Progenitor cell of endocrine pancreas (in vitro differentiated cells): Measurements from ENCODE around the gene ZNF579. TPM values are rescaled to one million over a fixed set of nuclear protein-coding genes. Genes with fewer than 3 reads are reported as not detected.

Experiments
- DNase-seq: peaks from one replicate; pipeline ENCODE4 v3.0.0; 2021; ENCODE audit warnings: low spot score; ENCODE audit not compliant: unreplicated experiment
- H3K27ac Mint-ChIP-seq: 2 replicates; pipeline ENCODE4 v1.8.0; 2021; ENCODE audit warnings: mild to moderate bottlenecking, moderate library complexity, mixed read lengths
- H3K27me3 Mint-ChIP-seq: 2 replicates; pipeline ENCODE4 v1.8.0; 2021; ENCODE audit warnings: mixed read lengths
- H3K36me3 Mint-ChIP-seq: 2 replicates; pipeline ENCODE4 v1.8.0; 2022; ENCODE audit warnings: mixed read lengths; ENCODE audit not compliant: insufficient read depth
- H3K4me1 Mint-ChIP-seq: 2 replicates; pipeline ENCODE4 v1.8.0; 2021; ENCODE audit warnings: low read depth, mixed read lengths
- H3K4me3 Mint-ChIP-seq: 2 replicates; pipeline ENCODE4 v1.8.0; 2021; ENCODE audit warnings: low read depth, mild to moderate bottlenecking, moderate library complexity, mixed read lengths
- H3K9me3 Mint-ChIP-seq: 2 replicates; pipeline ENCODE4 v1.8.0; 2021; ENCODE audit warnings: low read depth, mixed read lengths
- CTCF ChIP-seq: fragments of 200-600 bp; sonication (generic); IDR thresholded peaks from one replicate; pipeline ENCODE4 v1.5.0; 2021; ENCODE audit warnings: antibody characterized with exemption, mild to moderate bottlenecking; ENCODE audit not compliant: unreplicated experiment
- total RNA-seq: library from RNA; stranded (reverse); gene quantifications from 2 replicates; pipeline ENCODE4 v1.2.1, GENCODE V29; 2021

The ZNF579 gene
- total RNA-seq, 1 donor from 2014 or later: 29.1 TPM

GRCh38 chr19:55605207-55605636 is 24.6 kb upstream of the ZNF579 start:
- H3K4me3 Mint-ChIP-seq: peak overlapping the region; percentile 80
- H3K27ac Mint-ChIP-seq: peak overlapping the region; percentile 96
- no peak for TF ChIP-seq CTCF
- H3K4me1 Mint-ChIP-seq: peaks cover 21% of the 10 kb centered on the region
- no peaks in the 10 kb centered on the region for H3K9me3 Mint-ChIP-seq
- DNase-seq: peak; percentile 97
- no peaks in the 10 kb centered on the region for H3K27me3 Mint-ChIP-seq
- peaks cover 7% of the 10 kb centered on the region for H3K36me3 Mint-ChIP-seq

GRCh38 chr19:55603581-55604292 is 23.1 kb upstream of the ZNF579 start:
- Mint-ChIP-seq H3K4me3 (peak overlapping the region; percentile 80), H3K4me1 (peaks cover 23% of the 10 kb centered on the region), H3K27ac (no peak overlapping the region), H3K27me3 (no peaks in the 10 kb centered on the region), H3K9me3 (peaks cover 2% of the 10 kb centered on the region), H3K36me3 (peaks cover 5% of the 10 kb centered on the region)
- no peak for DNase-seq
- TF ChIP-seq CTCF: no peak

- Mint-ChIP-seq H3K4me1 (peaks cover 25% of the 10 kb centered on the region), H3K9me3 (peaks cover 2% of the 10 kb centered on the region), H3K4me3 (peak overlapping the region; percentile 33), H3K27me3 (no peaks in the 10 kb centered on the region), H3K36me3 (peaks cover 7% of the 10 kb centered on the region), H3K27ac (no peak overlapping the region)
- DNase-seq: no peak
- no peak for TF ChIP-seq CTCF
These were observed 22.5 kb upstream of the ZNF579 start for GRCh38 chr19:55603115-55603514.

- TF ChIP-seq CTCF: no peak
- Mint-ChIP-seq H3K27me3 (no peaks in the 10 kb centered on the region), H3K9me3 (peaks cover 2% of the 10 kb centered on the region), H3K27ac (no peak overlapping the region), H3K4me3 (no peak overlapping the region), H3K36me3 (peaks cover 6% of the 10 kb centered on the region), H3K4me1 (peaks cover 22% of the 10 kb centered on the region)
- no peak for DNase-seq
These were observed 21.7 kb upstream of the ZNF579 start for GRCh38 chr19:55602104-55603001.

GRCh38 chr19:55601084-55601483 is 20.4 kb upstream of the ZNF579 start:
- peak overlapping the region; percentile 92 for H3K27ac Mint-ChIP-seq
- H3K9me3 Mint-ChIP-seq: peaks cover 2% of the 10 kb centered on the region
- no peak for TF ChIP-seq CTCF
- peak overlapping the region; percentile 71 for H3K4me3 Mint-ChIP-seq
- peaks cover 14% of the 10 kb centered on the region for H3K36me3 Mint-ChIP-seq
- no peak for DNase-seq
- H3K27me3 Mint-ChIP-seq: no peaks in the 10 kb centered on the region
- peaks cover 13% of the 10 kb centered on the region for H3K4me1 Mint-ChIP-seq
